Measurements from ENCODE around the gene OR4D5. TPM values are rescaled to one million over a fixed set of nuclear protein-coding genes. Genes with fewer than 3 reads are reported as not detected.

OR4D5 gene
- total RNA-seq, 1 donor from 2014 or later: not detected

DNA sequence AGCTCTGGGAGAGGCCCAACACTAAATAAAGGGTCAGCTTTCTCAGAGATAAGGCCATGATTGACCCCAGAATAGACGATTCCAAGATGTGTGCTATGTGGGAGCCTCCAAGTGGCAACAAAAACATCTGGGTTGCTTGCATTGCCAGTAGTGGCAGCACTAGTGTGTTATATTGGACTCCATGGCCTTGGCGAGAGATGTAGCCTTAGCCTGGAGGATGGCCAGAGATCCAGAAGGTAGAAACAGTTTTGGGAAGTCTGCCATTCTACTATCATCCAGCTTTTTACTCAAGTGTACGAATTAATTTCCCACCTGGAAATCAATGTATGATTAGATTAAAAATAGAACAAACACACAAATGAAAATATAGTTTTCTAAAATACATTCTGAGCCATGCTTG, 34.5 kb upstream of the OR4D5 start:
- TF ChIP-seq, protein P1, sequence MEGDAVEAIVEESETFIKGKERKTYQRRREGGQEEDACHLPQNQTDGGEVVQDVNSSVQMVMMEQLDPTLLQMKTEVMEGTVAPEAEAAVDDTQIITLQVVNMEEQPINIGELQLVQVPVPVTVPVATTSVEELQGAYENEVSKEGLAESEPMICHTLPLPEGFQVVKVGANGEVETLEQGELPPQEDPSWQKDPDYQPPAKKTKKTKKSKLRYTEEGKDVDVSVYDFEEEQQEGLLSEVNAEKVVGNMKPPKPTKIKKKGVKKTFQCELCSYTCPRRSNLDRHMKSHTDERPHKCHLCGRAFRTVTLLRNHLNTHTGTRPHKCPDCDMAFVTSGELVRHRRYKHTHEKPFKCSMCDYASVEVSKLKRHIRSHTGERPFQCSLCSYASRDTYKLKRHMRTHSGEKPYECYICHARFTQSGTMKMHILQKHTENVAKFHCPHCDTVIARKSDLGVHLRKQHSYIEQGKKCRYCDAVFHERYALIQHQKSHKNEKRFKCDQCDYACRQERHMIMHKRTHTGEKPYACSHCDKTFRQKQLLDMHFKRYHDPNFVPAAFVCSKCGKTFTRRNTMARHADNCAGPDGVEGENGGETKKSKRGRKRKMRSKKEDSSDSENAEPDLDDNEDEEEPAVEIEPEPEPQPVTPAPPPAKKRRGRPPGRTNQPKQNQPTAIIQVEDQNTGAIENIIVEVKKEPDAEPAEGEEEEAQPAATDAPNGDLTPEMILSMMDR (IDR thresholded peaks at IDR 0.05; ENCODE audit: borderline replicate concordance): no peak
- H3K9me3 ChIP-seq (replicated peaks): no peaks in the 10 kb centered on the region
- intact Hi-C loops (cut with micrococcal nuclease): no loop called here
- DNase-seq: no peak
- no peaks in the 10 kb centered on the region for H3K36me3 ChIP-seq
- no peaks in the 10 kb centered on the region for H3K4me1 ChIP-seq
- H3K27me3 ChIP-seq (ENCODE audit: low read depth): no peaks in the 10 kb centered on the region
- no peak overlapping the region for H3K4me3 ChIP-seq
- no peak overlapping the region for H3K27ac ChIP-seq (replicated peaks)

DNA sequence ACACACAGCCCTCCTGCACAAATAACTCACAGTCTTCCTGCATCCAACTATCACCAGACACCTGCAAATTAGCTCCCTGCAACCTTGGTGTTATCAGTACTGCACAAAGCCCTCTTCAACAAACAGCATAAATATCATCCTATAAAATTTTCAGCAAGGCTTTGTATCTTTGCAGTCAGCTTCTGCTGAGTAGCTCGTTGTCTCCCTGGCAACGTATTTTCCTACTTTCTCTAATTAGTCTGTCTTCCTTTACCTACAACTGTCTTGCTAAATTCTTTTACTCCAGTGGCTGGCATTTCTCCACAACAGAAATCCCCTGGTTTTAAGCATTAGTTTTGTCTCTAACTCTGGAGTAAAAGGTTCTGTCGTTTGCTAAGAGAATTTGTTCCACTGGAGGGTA, 33.6 kb upstream of the OR4D5 start:
- Histone ChIP-seq H3K27me3 (ENCODE audit: low read depth) (no peaks in the 10 kb centered on the region), H3K27ac (replicated peaks) (no peak overlapping the region), H3K9me3 (replicated peaks) (no peaks in the 10 kb centered on the region), H3K36me3 (no peaks in the 10 kb centered on the region), H3K4me3 (no peak overlapping the region), H3K4me1 (no peaks in the 10 kb centered on the region)
- DNase-seq: no peak
- intact Hi-C loops (cut with micrococcal nuclease): no loop called here
- TF ChIP-seq, protein P1 (IDR thresholded peaks at IDR 0.05; ENCODE audit: borderline replicate concordance): no peak

DNA sequence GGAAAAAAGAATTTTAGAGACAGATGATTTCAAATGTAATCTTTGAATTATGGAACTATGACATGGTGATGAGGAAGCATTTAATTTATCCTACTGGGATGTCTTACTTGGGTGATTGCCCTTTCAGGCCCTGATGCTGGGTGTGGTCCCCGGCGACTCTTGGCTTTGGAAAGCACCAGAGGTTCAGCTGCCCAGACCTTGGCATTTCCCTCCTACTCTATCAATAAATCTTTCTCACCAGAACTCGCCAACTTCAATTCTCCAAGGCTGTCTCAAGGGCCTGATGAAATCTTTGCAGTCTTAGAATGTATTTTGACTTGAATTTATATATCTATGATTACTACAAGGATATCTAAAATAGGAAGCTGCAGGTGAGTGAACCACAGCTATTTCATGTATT, 18.5 kb upstream of the OR4D5 start:
- no peaks in the 10 kb centered on the region for H3K27me3 ChIP-seq (ENCODE audit: low read depth)
- H3K36me3 ChIP-seq: no peaks in the 10 kb centered on the region
- DNase-seq: no peak
- H3K9me3 ChIP-seq (replicated peaks): no peaks in the 10 kb centered on the region
- no peaks in the 10 kb centered on the region for H3K4me1 ChIP-seq
- H3K4me3 ChIP-seq: no peak overlapping the region
- intact Hi-C loops (cut with micrococcal nuclease): no loop called here
- no peak overlapping the region for H3K27ac ChIP-seq (replicated peaks)
- TF ChIP-seq, protein P1 (IDR thresholded peaks at IDR 0.05; ENCODE audit: borderline replicate concordance): no peak

DNA sequence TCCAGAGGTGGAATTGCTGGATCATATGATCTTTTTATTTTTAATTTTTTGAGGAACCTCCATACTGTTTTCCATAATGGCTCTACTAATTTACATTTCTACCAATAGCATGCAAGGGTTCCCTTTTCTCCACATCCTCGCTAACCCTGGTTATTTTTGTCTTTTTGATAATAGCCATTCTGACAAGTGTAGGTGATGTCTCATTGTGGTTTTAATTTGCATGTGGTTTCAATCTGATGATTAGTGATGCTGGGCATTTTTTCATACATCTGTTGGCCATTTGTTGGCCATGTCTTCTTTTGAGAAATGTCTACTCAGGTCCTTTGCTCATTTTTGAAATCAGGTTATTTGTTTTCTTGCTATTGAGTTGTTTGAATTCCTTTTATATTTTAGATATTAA, 15.4 kb upstream of the OR4D5 start:
- H3K4me3 ChIP-seq: no peak overlapping the region
- intact Hi-C loops (cut with micrococcal nuclease): no loop called here
- H3K27me3 ChIP-seq (ENCODE audit: low read depth): no peaks in the 10 kb centered on the region
- TF ChIP-seq, protein P1 (IDR thresholded peaks at IDR 0.05; ENCODE audit: borderline replicate concordance): no peak
- no peaks in the 10 kb centered on the region for H3K9me3 ChIP-seq (replicated peaks)
- H3K27ac ChIP-seq (replicated peaks): no peak overlapping the region
- H3K36me3 ChIP-seq: no peaks in the 10 kb centered on the region
- no peaks in the 10 kb centered on the region for H3K4me1 ChIP-seq
- no peak for DNase-seq

DNA sequence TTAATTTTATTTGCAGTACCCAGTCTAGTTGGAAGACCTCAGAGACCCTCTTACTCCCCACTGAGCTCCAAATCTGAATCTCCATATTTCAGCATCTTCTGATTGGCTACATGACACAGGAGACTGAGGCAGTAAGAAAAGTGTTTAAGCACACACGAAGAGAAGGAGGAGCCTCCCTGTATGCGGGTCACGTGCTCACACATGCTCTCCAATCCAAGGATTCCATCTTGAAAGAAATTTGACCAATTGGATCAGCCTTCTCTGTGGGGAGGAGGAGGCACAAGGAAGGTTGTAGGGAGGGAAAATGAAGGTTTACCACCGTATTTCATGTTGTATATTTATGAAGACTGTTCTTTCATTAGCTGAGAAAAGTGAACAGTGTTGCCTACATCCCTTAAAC, 3.0 kb downstream of the OR4D5 start:
- no peak overlapping the region for H3K4me3 ChIP-seq
- no peak overlapping the region for H3K27ac ChIP-seq (replicated peaks)
- H3K4me1 ChIP-seq: no peaks in the 10 kb centered on the region
- no peaks in the 10 kb centered on the region for H3K27me3 ChIP-seq (ENCODE audit: low read depth)
- TF ChIP-seq, protein P1 (IDR thresholded peaks at IDR 0.05; ENCODE audit: borderline replicate concordance): no peak
- intact Hi-C loops (cut with micrococcal nuclease): no loop called here
- no peak for DNase-seq
- no peaks in the 10 kb centered on the region for H3K36me3 ChIP-seq
- no peaks in the 10 kb centered on the region for H3K9me3 ChIP-seq (replicated peaks)

DNA sequence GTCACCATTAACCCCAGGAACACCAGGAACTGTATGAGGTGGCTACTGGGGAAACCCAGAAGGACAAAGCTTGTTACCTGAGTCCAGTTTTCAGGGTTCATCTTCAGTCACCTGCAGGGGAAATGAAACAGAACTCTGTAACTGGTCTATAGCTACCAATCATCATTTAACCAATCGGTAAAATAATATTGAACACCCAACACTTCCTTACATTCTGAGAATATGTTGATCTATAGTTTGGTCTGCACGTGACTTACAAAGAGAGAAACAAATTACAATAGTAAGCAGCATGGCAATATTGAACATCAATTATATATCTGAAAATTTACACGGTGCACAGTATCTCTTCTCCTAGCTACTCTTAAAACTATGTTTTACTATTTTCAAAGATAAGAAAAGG, 4.3 kb downstream of the OR4D5 start, which contains the start of gene OR6T1:
TSS of gene OR6T1 (minus strand) at position 101 of the 400 bp plus-strand sequence. CDS start at position 101, 0 bp downstream.
- no peak for DNase-seq
- Histone ChIP-seq H3K9me3 (replicated peaks) (no peaks in the 10 kb centered on the region), H3K4me3 (no peak within 1 kb of the TSS), H3K27ac (replicated peaks) (no peak within 1 kb of the TSS), H3K27me3 (ENCODE audit: low read depth) (no peaks in the 10 kb centered on the region), H3K4me1 (no peaks in the 10 kb centered on the region), H3K36me3 (no peaks in the 10 kb centered on the region)
- intact Hi-C loops (cut with micrococcal nuclease): no loop called here
- TF ChIP-seq, protein P1 (IDR thresholded peaks at IDR 0.05; ENCODE audit: borderline replicate concordance): no peak

Measured in left ventricle myocardium inferior (tissue), 1 donor.